Panc1 (cell line): Measurements from ENCODE around the gene HOXB7. TPM values are rescaled to one million over a fixed set of nuclear protein-coding genes. Genes with fewer than 3 reads are reported as not detected.

Experiments used
- ATAC-seq: fragments of 200-7000 bp; cut with Tn5 transposase; 2 replicates; pipeline ENCODE4 v1.9.1; 2020; ENCODE audit warnings: mild to moderate bottlenecking, moderate library complexity
- BruUV-seq: library from RNA; stranded (reverse); fragments of 400-500 nt; replicated peaks from 2 replicates; lab custom pipeline; 2021; lab: Mats Ljungman, UMichigan
- CTCF ChIA-PET: fragments of 300-600 bp; sonication (Branson Sonifier 250); formaldehyde crosslinking; loops from one replicate; lab custom pipeline; 2022; ENCODE audit warnings: antibody characterized with exemption; lab: Charles Lee
- POLR2A ChIA-PET: fragments of 300-600 bp; sonication (Branson Sonifier 250); formaldehyde crosslinking; loops from one replicate; lab custom pipeline; 2022; ENCODE audit warnings: antibody characterized with exemption; lab: Charles Lee
- DNase-seq: peaks from one replicate; pipeline ENCODE4 v3.0.0-alpha.2; 2010; ENCODE audit warnings: low read depth, low spot score
- H3K27ac ChIP-seq: 2 replicates; pipeline ENCODE4 v1.5.1; 2011; ENCODE audit warnings: mild to moderate bottlenecking, low read length, inconsistent platforms
- H3K27me3 ChIP-seq: fragments of 200-500 bp; sonication (Bioruptor generic); 2 replicates; pipeline ENCODE4 v1.6.0; 2014; ENCODE audit warnings: low read length, inconsistent platforms; ENCODE audit not compliant: control insufficient read depth, insufficient read depth
- H3K36me3 ChIP-seq: fragments of 200-500 bp; sonication (Bioruptor generic); 2 replicates; pipeline ENCODE4 v1.5.1; 2014; ENCODE audit warnings: inconsistent platforms, mild to moderate bottlenecking, low read length, moderate library complexity; ENCODE audit not compliant: control insufficient read depth, insufficient read depth
- H3K4me1 ChIP-seq: 2 replicates; pipeline ENCODE4 v1.5.1; 2011; ENCODE audit warnings: inconsistent platforms, mild to moderate bottlenecking, low read length, moderate library complexity; ENCODE audit not compliant: control insufficient read depth, insufficient read depth
- H3K4me3 ChIP-seq, 2 experiments: 2 replicates each; pipeline ENCODE4 v1.5.1; 2011 to 2012; ENCODE audit warnings: low read depth in 2 of 2, low read length in 2 of 2, mild to moderate bottlenecking in 2 of 2, inconsistent platforms in 1 of 2, moderate library complexity in 1 of 2
- H3K9me3 ChIP-seq: fragments of 200-500 bp; sonication (Bioruptor generic); 2 replicates; pipeline ENCODE4 v1.5.1; 2014; ENCODE audit warnings: low read depth, mild to moderate bottlenecking, inconsistent platforms, low read length, moderate library complexity; ENCODE audit not compliant: control insufficient read depth, insufficient read depth
- POLR2AphosphoS5 ChIP-seq: IDR thresholded peaks from 2 replicates; pipeline ENCODE4 v1.6.1; 2012; ENCODE audit warnings: mild to moderate bottlenecking, low read depth, low read length, moderate library complexity
- SIN3A ChIP-seq: IDR thresholded peaks from 2 replicates; pipeline ENCODE4 v1.6.1; 2012; ENCODE audit warnings: low read depth, mild to moderate bottlenecking, low read length, moderate library complexity, borderline replicate concordance; ENCODE audit not compliant: insufficient read depth
- TCF7L2 ChIP-seq: IDR thresholded peaks from 2 replicates; pipeline ENCODE4 v1.6.1; 2011; ENCODE audit warnings: mild to moderate bottlenecking, low read depth, low read length, inconsistent platforms
- in situ Hi-C: cut with HindIII; loops from 2 replicates; pipeline ENCODE4 v1.10.0; 2016; ENCODE audit warnings: low sequenced_read_pairs, low pct_unique_long_range_greater_than_20kb
- intact Hi-C: fragments of 100-400 bp; cut with micrococcal nuclease; formaldehyde crosslinking; loops from one replicate; pipeline ENCODE4 v1.10.0; 2022; ENCODE audit not compliant: unreplicated experiment
- total RNA-seq: library from RNA; stranded (reverse); gene quantifications from one replicate; pipeline ENCODE4 v1.2.1, GENCODE V29; 2021; ENCODE audit not compliant: unreplicated experiment
- TF ChIP-seq, protein P1 (sequence below), 2 experiments: IDR thresholded peaks; 2 replicates each; pipeline ENCODE4 v1.6.1; 2011 to 2012; ENCODE audit warnings: low read depth in 2 of 2, control low read depth in 1 of 2, low read length in 1 of 2, mild to moderate bottlenecking in 1 of 2, moderate library complexity in 1 of 2; ENCODE audit not compliant: insufficient read depth in 1 of 2
- TF ChIP-seq, protein P2 (sequence below): fragments of 450-650 bp; IDR thresholded peaks from 2 replicates; pipeline ENCODE4 v1.5.1; 2017; ENCODE audit warnings: mild to moderate bottlenecking

The HOXB7 gene
- total RNA-seq, 1 experiment from 2014 or later = 44.0 TPM

DNA sequence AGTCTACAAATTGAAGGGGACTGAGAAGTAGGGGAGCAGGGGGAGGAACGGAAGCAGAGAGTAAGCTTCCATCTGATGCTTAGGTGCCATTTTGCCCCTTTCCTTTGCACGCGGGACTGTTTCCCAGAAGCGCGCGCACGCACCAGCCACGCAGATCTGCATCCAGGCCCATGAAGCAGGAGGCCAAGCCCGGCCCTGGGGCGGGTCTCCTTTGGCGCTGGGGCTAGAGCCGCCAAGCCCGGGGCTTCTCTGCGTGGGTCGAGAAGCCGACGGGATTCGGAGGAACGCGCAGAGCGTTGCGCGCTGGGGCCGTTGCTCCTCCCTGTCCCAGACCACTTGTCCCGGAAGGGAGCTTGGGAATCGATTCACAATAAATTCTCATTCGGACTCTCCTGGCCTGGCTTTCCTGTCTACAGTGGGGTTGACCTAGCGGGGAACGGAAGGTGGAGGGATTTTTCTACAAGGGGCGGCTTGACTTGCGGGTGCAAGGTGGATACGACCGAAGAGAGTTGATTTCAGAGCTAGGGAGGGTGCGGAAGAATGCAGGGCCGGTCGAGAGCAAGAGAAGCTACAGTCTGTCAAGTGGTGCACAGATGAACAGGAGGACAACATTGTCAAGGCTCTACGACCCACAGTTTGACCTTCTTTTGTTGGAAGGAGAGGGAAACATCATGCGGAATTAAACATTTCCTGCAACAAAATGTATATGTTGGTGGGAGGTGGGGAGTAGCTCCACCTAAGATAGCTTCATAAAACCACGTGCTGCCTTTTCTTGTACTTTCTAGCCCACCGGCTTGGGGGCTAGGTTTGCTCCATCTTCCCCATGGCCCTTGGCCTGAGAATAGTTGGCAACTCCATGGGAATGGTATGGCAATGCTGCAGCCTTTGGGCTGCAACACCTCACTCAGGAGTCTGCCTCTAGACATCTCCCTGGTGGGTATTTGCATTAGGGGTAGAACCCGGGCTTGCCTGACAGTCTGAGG lies 10.9 kb upstream of the HOXB7 start:
- no peak for DNase-seq
- Histone ChIP-seq H3K36me3 (no peaks in the 10 kb centered on the region), H3K9me3 (no peaks in the 10 kb centered on the region), H3K4me1 (peaks cover 63% of the 10 kb centered on the region), H3K27me3 (no peaks in the 10 kb centered on the region), H3K27ac (peak overlapping the region; percentile 99), H3K4me3 (no peak overlapping the region)
- peak; percentile 20 for TF ChIP-seq POLR2AphosphoS5
- TF ChIP-seq SIN3A = no peak
- TF ChIP-seq, protein P1, sequence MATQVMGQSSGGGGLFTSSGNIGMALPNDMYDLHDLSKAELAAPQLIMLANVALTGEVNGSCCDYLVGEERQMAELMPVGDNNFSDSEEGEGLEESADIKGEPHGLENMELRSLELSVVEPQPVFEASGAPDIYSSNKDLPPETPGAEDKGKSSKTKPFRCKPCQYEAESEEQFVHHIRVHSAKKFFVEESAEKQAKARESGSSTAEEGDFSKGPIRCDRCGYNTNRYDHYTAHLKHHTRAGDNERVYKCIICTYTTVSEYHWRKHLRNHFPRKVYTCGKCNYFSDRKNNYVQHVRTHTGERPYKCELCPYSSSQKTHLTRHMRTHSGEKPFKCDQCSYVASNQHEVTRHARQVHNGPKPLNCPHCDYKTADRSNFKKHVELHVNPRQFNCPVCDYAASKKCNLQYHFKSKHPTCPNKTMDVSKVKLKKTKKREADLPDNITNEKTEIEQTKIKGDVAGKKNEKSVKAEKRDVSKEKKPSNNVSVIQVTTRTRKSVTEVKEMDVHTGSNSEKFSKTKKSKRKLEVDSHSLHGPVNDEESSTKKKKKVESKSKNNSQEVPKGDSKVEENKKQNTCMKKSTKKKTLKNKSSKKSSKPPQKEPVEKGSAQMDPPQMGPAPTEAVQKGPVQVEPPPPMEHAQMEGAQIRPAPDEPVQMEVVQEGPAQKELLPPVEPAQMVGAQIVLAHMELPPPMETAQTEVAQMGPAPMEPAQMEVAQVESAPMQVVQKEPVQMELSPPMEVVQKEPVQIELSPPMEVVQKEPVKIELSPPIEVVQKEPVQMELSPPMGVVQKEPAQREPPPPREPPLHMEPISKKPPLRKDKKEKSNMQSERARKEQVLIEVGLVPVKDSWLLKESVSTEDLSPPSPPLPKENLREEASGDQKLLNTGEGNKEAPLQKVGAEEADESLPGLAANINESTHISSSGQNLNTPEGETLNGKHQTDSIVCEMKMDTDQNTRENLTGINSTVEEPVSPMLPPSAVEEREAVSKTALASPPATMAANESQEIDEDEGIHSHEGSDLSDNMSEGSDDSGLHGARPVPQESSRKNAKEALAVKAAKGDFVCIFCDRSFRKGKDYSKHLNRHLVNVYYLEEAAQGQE (IDR thresholded peaks at IDR 0.05; ENCODE audit: insufficient read depth in 1 of 2, low read depth in 2 of 2, low read length in 1 of 2) = no peak
- ChIA-PET CTCF (no interaction called here), POLR2A (interaction anchor here (1.1 kb wide), 1 partner anchor 398 kb away, joined by 3 read pairs; no protein-coding TSS in a partner anchor)
- intact Hi-C loops = no loop called here
- in situ Hi-C loops = no loop called here
- BruUV-seq = TSS peak; percentile 41
- no peak for ATAC-seq

DNA sequence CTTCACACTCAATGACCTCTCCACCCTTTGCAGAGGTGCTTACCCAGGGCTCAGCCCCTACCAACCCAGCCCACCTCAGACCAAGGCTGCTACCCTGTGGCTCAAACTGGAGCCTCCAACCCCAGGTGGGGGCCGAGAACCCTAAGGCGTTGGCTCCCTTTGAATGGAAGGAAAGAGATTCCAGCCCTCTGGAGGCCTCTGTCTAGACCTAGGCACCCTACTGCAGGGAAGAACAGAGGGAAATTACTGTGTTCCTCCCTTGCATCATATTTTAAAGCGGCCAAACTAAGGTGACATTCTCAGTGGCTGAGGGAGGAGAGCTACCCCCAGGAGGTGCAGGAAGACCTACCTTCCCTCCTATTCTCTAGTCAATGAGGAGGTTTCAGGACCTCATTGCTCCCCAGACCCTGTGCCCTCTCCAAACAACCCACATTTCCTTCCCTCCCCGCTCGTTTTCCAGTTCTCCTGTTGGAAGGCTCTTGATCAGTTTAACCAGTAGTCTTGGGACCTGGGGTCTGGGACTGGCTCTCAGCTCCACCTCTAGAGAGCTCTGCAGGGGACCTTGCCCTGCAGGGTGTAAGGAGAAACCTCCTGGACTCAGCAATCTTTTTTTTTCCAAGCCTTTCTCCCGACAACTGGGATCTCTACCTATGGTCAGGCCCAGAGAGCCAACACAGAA lies 9.8 kb upstream of the HOXB7 start:
- no TSS peak for BruUV-seq
- ChIA-PET POLR2A (interaction anchor here (0.6 kb wide), 1 partner anchor 16 kb away, joined by 26 read pairs; no protein-coding TSS in a partner anchor), CTCF (no interaction called here)
- DNase-seq (no peak), ATAC-seq (0 out of 2 replicates have a peak, but pooled peaks have one; percentile 0)
- TF ChIP-seq POLR2AphosphoS5 (no peak), TCF7L2 (no peak), SIN3A (no peak)
- TF ChIP-seq, protein P2, sequence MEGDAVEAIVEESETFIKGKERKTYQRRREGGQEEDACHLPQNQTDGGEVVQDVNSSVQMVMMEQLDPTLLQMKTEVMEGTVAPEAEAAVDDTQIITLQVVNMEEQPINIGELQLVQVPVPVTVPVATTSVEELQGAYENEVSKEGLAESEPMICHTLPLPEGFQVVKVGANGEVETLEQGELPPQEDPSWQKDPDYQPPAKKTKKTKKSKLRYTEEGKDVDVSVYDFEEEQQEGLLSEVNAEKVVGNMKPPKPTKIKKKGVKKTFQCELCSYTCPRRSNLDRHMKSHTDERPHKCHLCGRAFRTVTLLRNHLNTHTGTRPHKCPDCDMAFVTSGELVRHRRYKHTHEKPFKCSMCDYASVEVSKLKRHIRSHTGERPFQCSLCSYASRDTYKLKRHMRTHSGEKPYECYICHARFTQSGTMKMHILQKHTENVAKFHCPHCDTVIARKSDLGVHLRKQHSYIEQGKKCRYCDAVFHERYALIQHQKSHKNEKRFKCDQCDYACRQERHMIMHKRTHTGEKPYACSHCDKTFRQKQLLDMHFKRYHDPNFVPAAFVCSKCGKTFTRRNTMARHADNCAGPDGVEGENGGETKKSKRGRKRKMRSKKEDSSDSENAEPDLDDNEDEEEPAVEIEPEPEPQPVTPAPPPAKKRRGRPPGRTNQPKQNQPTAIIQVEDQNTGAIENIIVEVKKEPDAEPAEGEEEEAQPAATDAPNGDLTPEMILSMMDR = no peak
- TF ChIP-seq, protein P1 (IDR thresholded peaks at IDR 0.05; ENCODE audit: insufficient read depth in 1 of 2, low read depth in 2 of 2, low read length in 1 of 2) = no peak
- Histone ChIP-seq H3K4me1 (peaks cover 71% of the 10 kb centered on the region), H3K36me3 (no peaks in the 10 kb centered on the region), H3K27ac (peak overlapping the region; percentile 99), H3K27me3 (no peaks in the 10 kb centered on the region), H3K9me3 (no peaks in the 10 kb centered on the region), H3K4me3 (peak overlapping the region in 1 of 2 experiments; percentile 3; a peak in 1 of 4 replicates)
- in situ Hi-C loops = no loop called here
- intact Hi-C loops = no loop called here
